GM12878 (cell line): ENCODE results near the gene MB. TPM values are rescaled to one million over a fixed set of nuclear protein-coding genes. Genes with fewer than 3 reads are reported as not detected.

Experiments used
- ATAC-seq: fragments of 200-7000 bp; cut with Tn5 transposase; 3 replicates; pipeline ENCODE4 v1.9.1; 2020; ENCODE audit warnings: mild to moderate bottlenecking, moderate library complexity
- BruUV-seq: library from RNA; stranded (reverse); fragments of 400-500 nt; replicated peaks from 2 replicates; lab custom pipeline; 2021; lab: Mats Ljungman, UMichigan
- CTCF ChIA-PET: fragments of 300-600 bp; sonication (Branson Sonifier 250); formaldehyde crosslinking; extraction: SDS; loops from one replicate; lab custom pipeline; 2021; ENCODE audit warnings: inconsistent platforms; lab: Yijun Ruan, JAX
- POLR2A ChIA-PET: fragments of 350-600 bp; formaldehyde crosslinking; extraction: SDS; loops from one replicate; lab custom pipeline; 2021; ENCODE audit warnings: inconsistent platforms; lab: Charles Lee
- RAD21 ChIA-PET: fragments of 300-600 bp; sonication (Branson Sonifier 250); formaldehyde crosslinking; loops from one replicate; lab custom pipeline; 2023; ENCODE audit warnings: antibody characterized with exemption; ENCODE audit not compliant: unreplicated experiment; lab: Charles Lee
- SMC1A ChIA-PET: fragments of 300-600 bp; sonication (Branson Sonifier 250); formaldehyde crosslinking; loops from one replicate; lab custom pipeline; 2023; ENCODE audit not compliant: unreplicated experiment, uncharacterized antibody; lab: Charles Lee
- DNase-seq: peaks from one replicate; pipeline ENCODE4 v3.0.0-alpha.2; 2011; ENCODE audit warnings: low read depth, low spot score
- FAIRE-seq: peaks from 3 replicates; lab custom pipeline; 2011; peaks lifted over from hg19 to GRCh38; lab: Jason Lieb, UNC
- H2AFZ ChIP-seq: 2 replicates; pipeline ENCODE4 v1.6.0; 2011; ENCODE audit warnings: low read depth, low read length, control low read depth; ENCODE audit not compliant: control insufficient read depth
- H3K27ac ChIP-seq: 2 replicates; pipeline ENCODE4 v1.5.1; 2011; ENCODE audit warnings: control low read depth; ENCODE audit not compliant: control insufficient read depth, insufficient read depth
- H3K27me3 ChIP-seq, 2 experiments: replicated peaks in 1 of 2; 2 replicates each; pipeline versions ENCODE4 v1.6.0 to v1.6.1; 2011; ENCODE audit warnings: low read length in 1 of 2; ENCODE audit not compliant: control insufficient read depth in 2 of 2, insufficient read depth in 2 of 2
- H3K36me3 ChIP-seq, 2 experiments: 2 replicates each; pipeline ENCODE4 v1.5.1; 2011; ENCODE audit warnings: low read length in 1 of 2; ENCODE audit not compliant: control insufficient read depth in 2 of 2, insufficient read depth in 2 of 2
- H3K4me1 ChIP-seq: 2 replicates; pipeline ENCODE4 v1.6.1; 2011; ENCODE audit warnings: mild to moderate bottlenecking, low read length, moderate library complexity, mixed read lengths; ENCODE audit not compliant: control insufficient read depth, insufficient read depth
- H3K4me2 ChIP-seq: 2 replicates; pipeline ENCODE4 v1.6.0; 2011; ENCODE audit warnings: control low read depth; ENCODE audit not compliant: control insufficient read depth, insufficient read depth
- H3K4me3 ChIP-seq: fragments of 200-600 bp; sonication (generic); 2 replicates; pipeline ENCODE4 v1.5.1; 2016
- H3K79me2 ChIP-seq: 2 replicates; pipeline ENCODE4 v1.6.0; 2011; ENCODE audit warnings: low read length; ENCODE audit not compliant: control insufficient read depth, insufficient read depth
- H3K9ac ChIP-seq: 2 replicates; pipeline ENCODE4 v1.8.0; 2011; ENCODE audit warnings: low read length, control low read depth, mixed read lengths; ENCODE audit not compliant: control insufficient read depth, insufficient read depth
- H3K9me3 ChIP-seq: replicated peaks from 3 replicates; pipeline ENCODE4 v1.5.1; 2011; ENCODE audit warnings: mild to moderate bottlenecking, low read length; ENCODE audit not compliant: control insufficient read depth, insufficient read depth
- H4K20me1 ChIP-seq: 2 replicates; pipeline ENCODE4 v1.6.0; 2011; ENCODE audit not compliant: control insufficient read depth, insufficient read depth
- ASH2L ChIP-seq: fragments of 300-600, 200-600 bp; sonication (generic); IDR thresholded peaks from 2 replicates; pipeline ENCODE4 v1.6.1; 2017; ENCODE audit warnings: low read depth, mild to moderate bottlenecking, borderline replicate concordance
- CHD4 ChIP-seq: fragments of 200-600 bp; sonication (generic); IDR thresholded peaks from 2 replicates; pipeline ENCODE4 v1.6.1; 2016; ENCODE audit warnings: mild to moderate bottlenecking
- CREB1 ChIP-seq: IDR thresholded peaks from 2 replicates; pipeline ENCODE4 v1.6.1; 2012; ENCODE audit warnings: low read depth, mild to moderate bottlenecking, inconsistent platforms
- GABPA ChIP-seq: IDR thresholded peaks from 2 replicates; pipeline ENCODE4 v1.6.1; 2014; ENCODE audit warnings: antibody characterized with exemption, low read depth, mild to moderate bottlenecking, inconsistent platforms
- MEF2A ChIP-seq: IDR thresholded peaks from 2 replicates; pipeline ENCODE4 v1.6.1; 2011; ENCODE audit warnings: low read depth, mild to moderate bottlenecking, low read length, moderate library complexity; ENCODE audit not compliant: insufficient read depth
- NR2F1 ChIP-seq: fragments of 450-650 bp; conservative IDR thresholded peaks from 2 replicates; pipeline ENCODE4 v1.6.1; 2017; ENCODE audit warnings: mild to moderate bottlenecking
- RUNX3 ChIP-seq: IDR thresholded peaks from 2 replicates; pipeline ENCODE4 v1.6.1; 2012; ENCODE audit warnings: low read length, inconsistent platforms
- WGBS: methylation state at CpG from one replicate; pipeline ENCODE4 v1.1.6; 2016; ENCODE audit warnings: low lambda C conversion rate; ENCODE audit not compliant: insufficient replicate concordance, insufficient coverage; ENCODE audit errors: missing lambda C conversion rate; 5-methylcytosine and 5-hydroxymethylcytosine counted together
- in situ Hi-C: fragments of 300-500 bp; cut with MboI; formaldehyde crosslinking; loops from 9 replicates; pipeline ENCODE4 v1.14.3; 2018; ENCODE audit warnings: mixed read lengths
- intact Hi-C: fragments of 100-400 bp; cut with micrococcal nuclease; formaldehyde crosslinking; loops from one replicate; pipeline ENCODE4 v1.14.2; 2022; ENCODE audit not compliant: unreplicated experiment
- polyA plus RNA-seq, 11 experiments: library from polyadenylated mRNA; depleted of rRNA in 4 of 11; unstranded in 6 of 11; stranded (reverse) in 5 of 11; fragments of >200 nt; fragmentation: Nextera tagmentation in 4 of 11; fragmentation: Illumina TruSeq in 1 of 11; extraction: Ambion mirVana in 4 of 11; extraction: Trizol in 1 of 11; gene quantifications; 1 replicate in 1 of 11; 2 replicates in 10 of 11; pipeline versions ENCODE4 v1.2.1 to v1.2.3, GENCODE V29; 2011 to 2016; ENCODE audit warnings: inconsistent platforms in 2 of 11, missing spikeins in 2 of 11, low read depth in 1 of 11
- total RNA-seq, 4 experiments: library from RNA; depleted of rRNA in 3 of 4; stranded (reverse); fragments of >200 nt in 3 of 4; fragmentation: Illumina TruSeq in 1 of 4; extraction: Trizol in 1 of 4; gene quantifications; 2 replicates each; pipeline versions ENCODE4 v1.2.1 to v1.2.3, GENCODE V29; 2013 to 2021

MB gene
- total and polyA plus RNA-seq, 10 of the 15 experiments (the other 5 are each of a cell fraction or from before 2014, with no cell fraction given) = 0.09 to 0.41 (median 0.23) TPM; not detected in 3

DNA sequence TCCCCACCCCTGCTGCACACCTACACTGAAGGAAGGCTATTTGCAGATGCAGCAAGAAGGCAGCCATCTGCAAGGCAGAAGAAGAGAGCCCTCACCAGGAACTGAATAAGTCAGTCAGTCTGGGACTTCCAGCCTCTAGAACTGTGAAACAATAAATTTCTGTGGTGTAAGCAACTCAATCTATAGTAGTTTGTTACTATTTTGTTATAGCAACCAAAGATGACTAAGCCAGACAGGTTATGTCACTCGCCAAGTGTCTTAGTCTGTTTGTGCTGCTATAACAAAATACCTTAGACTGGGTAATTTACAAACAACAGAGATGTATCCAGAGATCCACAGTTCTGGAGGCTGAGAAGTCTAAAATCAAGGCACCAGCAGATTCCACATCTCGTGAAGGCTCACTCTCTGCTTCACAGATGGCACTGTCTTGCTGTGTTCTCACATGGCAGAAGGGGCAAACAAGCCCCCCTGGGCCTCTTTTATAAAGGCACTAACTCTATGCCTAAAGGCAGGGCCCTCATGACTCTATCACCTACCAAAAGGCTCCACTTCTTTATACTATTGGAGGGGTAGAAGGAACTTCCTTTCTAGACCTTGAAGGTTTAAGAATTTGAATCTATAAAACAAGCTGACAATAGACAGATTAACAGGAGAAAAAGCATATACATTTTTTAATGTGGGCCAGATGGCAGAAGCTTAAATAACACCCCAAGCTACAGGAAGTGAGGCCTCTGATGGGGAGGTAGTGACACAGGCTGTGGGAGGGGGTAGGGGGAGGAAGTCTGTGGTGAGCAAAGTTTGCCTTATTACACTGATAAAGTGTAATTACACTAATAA, 43.4 kb upstream of the MB start:
- SMC1A ChIA-PET = interaction anchor here (1.1 kb wide), 1 partner anchor 12 kb away, joined by 5 read pairs; the partner anchor contains the start of gene APOL6
- ATAC-seq = peak; percentile 72
- no peak overlapping the region for H3K4me3 ChIP-seq
- POLR2A ChIA-PET = interaction anchor here (0.6 kb wide), 1 partner anchor 55 kb away, joined by 3 read pairs; no protein-coding TSS in a partner anchor
- in situ Hi-C loops = no loop called here
- H3K27me3 ChIP-seq = no peaks in the 10 kb centered on the region
- H3K9me3 ChIP-seq = peaks cover 3% of the 10 kb centered on the region; the same call in 2 of the 3 replicates
- FAIRE-seq = peak; percentile 18
- no peak overlapping the region for H3K9ac ChIP-seq
- peaks cover 5 to 29% of the 10 kb centered on the region in 2 experiments for H3K36me3 ChIP-seq
- H4K20me1 ChIP-seq = no peaks in the 10 kb centered on the region
- no TSS peak for BruUV-seq
- peak overlapping the region; percentile 71 for H3K27ac ChIP-seq
- no peak overlapping the region; the same call in 1 of the 2 replicates for H2AFZ ChIP-seq
- intact Hi-C loops = no loop called here
- DNase-seq = no peak
- TF ChIP-seq NR2F1 (no peak), RUNX3 (peak; percentile 62), CHD4 (no peak), CREB1 (0 out of 2 replicates have a peak, but pooled peaks have one; percentile 36), GABPA (no peak), ASH2L (peak; percentile 45; the same call in 1 of the 2 replicates), MEF2A (no peak)
- no peaks in the 10 kb centered on the region for H3K79me2 ChIP-seq
- peak overlapping the region; percentile 2; the same call in 1 of the 2 replicates for H3K4me2 ChIP-seq
- peaks cover 3% of the 10 kb centered on the region; the same call in 1 of the 2 replicates for H3K4me1 ChIP-seq
- CTCF ChIA-PET = interaction anchor here (0.6 kb wide), 1 partner anchor 1539 kb away, joined by 3 read pairs; no protein-coding TSS in a partner anchor
- RAD21 ChIA-PET = no interaction called here
- 97% methylated on average over 2 of the region's 2 CpGs for WGBS
